ENCODE results near the gene TAOK1. TPM values are rescaled to one million over a fixed set of nuclear protein-coding genes. Genes with fewer than 3 reads are reported as not detected.

The TAOK1 gene
- polyA plus RNA-seq, 4 donors, result 43.9 to 48.7 (median 48.1) TPM

DNA sequence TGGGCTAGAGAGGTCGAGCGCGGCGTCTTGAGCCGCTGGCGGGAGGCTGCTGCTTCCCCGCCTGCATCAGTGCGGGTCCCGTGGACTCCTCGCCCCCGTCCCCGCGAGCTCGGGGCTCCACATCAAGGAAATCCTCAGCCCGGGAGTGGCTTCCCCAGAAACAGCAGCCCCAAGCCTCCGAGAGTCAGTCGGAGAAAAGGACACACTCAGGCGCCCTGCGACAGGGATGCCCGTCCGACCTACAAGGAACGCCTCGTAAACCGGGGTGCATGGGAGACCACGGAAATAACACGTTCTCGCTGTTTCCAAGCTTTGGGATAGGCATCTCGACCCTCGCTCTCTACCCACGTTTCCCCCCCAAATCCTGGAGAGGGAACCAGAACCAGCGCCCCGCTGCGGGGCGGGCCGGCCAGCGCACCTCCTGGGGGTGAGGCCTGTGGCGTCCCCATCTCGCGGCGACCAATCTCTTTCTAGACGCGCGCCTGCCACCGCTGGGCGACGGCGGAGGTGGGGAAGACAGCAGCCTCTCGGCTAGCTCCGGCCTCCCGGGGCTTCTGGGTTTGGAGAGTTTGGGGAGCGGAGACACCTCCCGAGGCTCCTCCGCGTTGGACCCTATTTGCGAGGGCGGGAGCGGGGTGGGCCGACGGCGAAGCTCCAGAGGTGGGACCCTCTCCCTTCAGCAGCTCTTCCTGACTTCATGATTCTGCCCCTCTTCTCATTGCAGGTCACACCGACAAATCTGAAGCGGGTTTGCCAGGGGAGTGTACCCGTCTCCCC lies 177.6 kb downstream of the TAOK1 start:
- DNase-seq (ENCODE audit: low read depth in 4 of 4, low spot score in 3 of 4), result peak in 1 of 4 donors; percentile 37

GRCh38 chr17:29568331-29569244 lies 178.4 kb downstream of the TAOK1 start, which contains the start of gene TP53I13:
Gene TP53I13, plus strand, starts transcription at chr17:29568701. Its CDS starts 58 bp downstream, at chr17:29568759.
- DNase-seq (ENCODE audit: low read depth in 4 of 4, low spot score in 3 of 4), result peak in 2 of 4 donors; percentile 67 to 73

- DNase-seq (ENCODE audit: low read depth in 4 of 4, low spot score in 3 of 4), result no peak
These were observed 179.2 kb downstream of the TAOK1 start for GRCh38 chr17:29569245-29569950.

GRCh38 chr17:29570521-29570920 lies 180.4 kb downstream of the TAOK1 start:
- DNase-seq (ENCODE audit: low read depth in 4 of 4, low spot score in 3 of 4), result no peak

DNA sequence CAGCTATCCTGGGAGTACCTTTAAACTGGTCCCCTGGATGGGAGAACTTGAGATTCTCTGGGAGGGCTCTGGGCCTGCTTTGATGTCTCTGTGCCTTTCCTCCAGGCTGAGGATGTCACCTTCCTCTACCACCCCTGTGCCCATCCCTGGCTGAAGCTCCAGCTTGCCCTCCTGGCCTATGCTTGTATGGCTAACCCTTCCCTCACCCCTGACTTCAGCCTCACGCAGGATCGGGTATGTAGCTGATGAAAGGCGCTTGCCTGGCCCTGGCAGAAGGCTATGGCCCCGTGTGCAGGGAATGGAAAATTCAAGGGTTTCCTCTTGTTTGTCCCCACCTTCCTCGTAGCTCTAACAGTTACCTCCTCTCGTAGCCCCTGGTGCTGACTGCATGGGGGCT lies 181.3 kb downstream of the TAOK1 start:
- DNase-seq (ENCODE audit: low read depth in 4 of 4, low spot score in 3 of 4), result no peak

DNA sequence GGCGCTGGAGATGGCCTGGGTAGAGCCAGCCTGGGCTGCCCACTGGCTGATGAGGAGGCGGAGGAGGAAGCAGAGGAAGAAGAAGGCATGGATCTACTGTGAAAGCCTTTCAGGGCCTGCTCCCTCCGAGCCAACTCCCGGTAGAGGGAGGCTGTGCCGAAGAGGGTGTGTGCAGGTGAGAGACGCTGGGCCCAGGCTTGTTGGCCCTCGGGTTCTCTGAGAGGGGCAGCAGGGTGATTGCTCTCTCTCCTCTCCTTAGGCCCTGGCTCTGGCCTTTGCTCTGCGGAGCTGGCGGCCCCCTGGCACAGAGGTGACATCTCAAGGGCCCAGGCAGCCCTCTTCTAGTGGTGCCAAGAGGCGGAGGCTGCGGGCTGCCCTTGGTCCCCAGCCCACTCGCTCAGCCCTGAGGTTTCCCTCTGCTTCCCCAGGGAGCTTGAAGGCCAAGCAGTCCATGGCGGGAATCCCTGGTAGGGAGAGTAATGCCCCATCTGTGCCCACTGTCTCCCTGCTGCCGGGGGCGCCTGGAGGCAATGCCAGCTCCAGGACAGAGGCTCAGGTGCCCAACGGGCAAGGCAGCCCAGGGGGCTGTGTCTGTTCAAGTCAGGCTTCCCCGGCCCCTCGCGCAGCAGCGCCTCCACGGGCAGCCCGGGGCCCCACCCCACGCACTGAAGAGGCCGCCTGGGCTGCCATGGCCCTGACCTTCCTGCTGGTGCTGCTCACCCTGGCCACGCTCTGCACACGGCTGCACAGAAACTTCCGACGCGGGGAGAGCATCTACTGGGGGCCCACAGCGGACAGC lies 181.9 kb downstream of the TAOK1 start:
- DNase-seq (ENCODE audit: low read depth in 4 of 4, low spot score in 3 of 4), result no peak

GRCh38 chr17:29572691-29573557 lies 182.8 kb downstream of the TAOK1 start:
- peak in 1 of 4 donors; percentile 45 for DNase-seq (ENCODE audit: low read depth in 4 of 4, low spot score in 3 of 4)

DNA sequence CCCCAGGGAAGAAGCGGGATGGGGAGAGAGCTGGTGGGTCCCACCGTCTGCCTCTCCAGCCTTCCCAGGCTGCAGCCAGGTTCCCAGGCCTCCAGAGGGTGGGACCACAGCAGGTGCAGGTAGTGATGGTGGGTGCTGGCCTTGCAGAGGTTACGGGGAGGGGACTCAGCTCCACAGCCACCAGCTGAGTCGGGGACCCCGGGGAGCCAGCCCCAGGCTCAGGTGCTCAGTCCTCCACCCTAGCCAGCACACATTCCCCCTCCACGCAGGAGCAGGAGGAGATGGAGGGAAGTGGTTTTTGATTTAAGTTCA lies 183.4 kb downstream of the TAOK1 start:
- DNase-seq (ENCODE audit: low read depth in 4 of 4, low spot score in 3 of 4), result no peak

DNA sequence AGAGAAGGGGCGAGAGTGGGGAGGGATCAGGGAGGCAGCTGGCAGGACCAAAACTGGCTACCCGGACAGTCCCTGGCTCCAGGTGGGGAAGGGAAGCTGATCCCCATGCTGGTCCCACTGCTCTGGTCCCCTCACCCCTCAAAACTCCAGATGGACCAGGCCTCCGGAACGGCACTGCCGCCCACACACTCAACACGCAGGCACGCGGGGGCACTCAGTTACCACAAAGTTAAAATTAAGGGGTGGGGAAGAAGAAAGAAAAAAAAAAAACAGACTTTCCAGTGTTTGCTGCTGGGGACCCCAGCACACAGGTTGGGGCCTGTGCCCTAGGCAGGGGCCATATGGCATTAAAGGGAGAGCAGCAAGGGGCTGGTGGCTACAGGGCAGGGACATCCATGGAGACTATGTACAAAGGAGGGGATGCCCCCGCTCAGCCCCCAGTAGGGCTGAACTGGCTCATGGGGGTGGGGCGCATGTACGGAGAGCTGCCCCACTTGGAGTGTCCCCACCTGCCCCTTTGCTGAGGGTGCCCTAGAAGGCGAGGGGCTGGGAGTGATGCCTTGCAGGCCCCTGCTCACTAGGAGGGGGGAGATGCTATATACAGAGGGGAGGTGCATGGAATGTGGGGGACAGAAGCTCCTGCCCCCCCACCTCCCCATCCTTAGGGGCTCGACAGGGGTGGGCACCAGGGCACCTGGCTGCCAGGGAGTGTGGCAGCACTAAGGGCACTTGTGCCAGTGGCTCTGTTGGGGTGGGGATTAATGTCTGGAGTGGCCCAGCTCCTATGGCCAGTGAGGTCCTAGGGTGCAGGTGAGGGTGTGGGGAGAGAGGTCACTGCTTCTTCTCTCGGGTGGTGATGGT lies 183.9 kb downstream of the TAOK1 start:
- DNase-seq (ENCODE audit: low read depth in 4 of 4, low spot score in 3 of 4), result no peak

DNA sequence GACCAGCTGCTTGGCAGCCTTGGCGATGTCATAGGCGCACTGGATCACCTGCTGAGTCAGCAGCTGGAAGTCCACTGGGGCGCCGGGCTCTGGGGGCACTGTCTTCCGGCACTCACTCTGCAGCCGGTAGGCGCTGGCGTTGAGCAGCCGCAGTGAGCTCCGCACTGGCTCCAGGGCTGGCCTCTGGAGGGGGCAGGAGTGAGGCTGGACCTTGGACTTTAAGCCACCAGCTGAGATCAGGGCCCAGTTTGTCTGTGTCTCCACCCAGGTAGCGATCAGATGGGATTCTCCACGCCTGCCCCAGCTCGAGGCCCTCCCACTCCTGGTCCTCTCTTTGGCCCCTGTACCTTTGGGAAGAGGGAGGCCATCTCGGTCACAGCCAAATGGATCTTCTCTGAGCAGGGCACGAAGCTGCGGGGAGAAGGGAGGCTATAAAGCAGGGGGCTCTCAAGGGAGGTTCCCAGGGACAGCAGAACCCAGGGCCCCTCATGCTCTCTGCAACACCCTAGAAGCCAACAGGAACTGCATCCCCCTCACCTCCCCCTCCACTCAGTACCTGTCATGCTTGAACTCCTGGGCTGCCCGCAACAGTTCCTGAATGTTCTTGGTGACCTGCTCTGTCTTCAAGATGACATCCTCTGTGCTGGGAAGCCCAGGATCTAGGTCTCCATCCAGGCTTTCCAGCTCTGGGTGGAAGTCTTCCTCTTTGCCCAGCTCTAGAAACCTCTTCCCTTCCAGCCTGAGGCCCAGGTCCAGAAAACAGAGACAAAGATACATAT lies 184.8 kb downstream of the TAOK1 start:
- no peak for DNase-seq (ENCODE audit: low read depth in 4 of 4, low spot score in 3 of 4)

- no peak for DNase-seq (ENCODE audit: low read depth in 4 of 4, low spot score in 3 of 4)
These were observed 185.5 kb downstream of the TAOK1 start for GRCh38 chr17:29575511-29576213.

DNA sequence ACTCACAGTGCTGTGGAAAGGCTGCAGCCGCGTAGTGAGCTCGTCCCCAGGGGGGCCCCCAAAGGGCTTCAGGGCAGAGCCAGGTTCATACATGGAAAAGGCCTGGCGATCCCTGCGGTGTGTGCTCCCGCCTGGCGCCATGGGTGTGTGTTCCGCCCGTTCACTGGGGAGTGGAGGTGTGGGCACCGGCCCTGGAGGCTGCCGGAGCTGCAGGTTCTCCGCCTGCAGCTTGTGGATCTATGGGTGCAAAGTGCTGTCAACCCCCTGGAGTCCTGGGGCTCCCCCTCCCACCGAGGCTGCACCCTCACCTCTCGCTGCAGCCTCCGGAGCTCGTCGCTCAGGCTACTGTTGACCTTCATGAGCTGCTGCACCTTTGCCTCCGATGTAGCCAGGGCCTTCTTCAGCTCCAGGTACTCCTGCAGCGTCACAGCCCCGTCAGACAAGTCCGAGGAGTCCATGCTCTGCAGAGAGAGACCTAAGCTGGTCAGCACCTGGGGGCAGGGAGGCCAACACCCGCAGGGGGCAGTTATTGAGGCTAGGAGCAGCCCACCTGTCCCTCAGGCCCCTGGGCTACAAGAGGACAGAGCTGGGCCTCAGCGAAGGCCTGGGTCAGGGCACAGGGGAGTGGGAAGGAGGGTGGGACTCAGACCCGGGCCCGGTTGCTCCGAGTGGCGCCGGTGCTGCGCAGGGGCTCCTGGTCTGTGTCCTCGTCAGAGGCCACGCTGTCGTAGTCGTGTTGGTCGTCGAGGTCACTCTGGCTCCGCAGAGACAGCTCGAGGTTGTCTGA lies 186.2 kb downstream of the TAOK1 start:
- no peak for DNase-seq (ENCODE audit: low read depth in 4 of 4, low spot score in 3 of 4)

- no peak for DNase-seq (ENCODE audit: low read depth in 4 of 4, low spot score in 3 of 4)
These were observed 186.8 kb downstream of the TAOK1 start for GRCh38 chr17:29577001-29577370.

- DNase-seq (ENCODE audit: low read depth in 4 of 4, low spot score in 3 of 4), result no peak
These were observed 187.4 kb downstream of the TAOK1 start for GRCh38 chr17:29577385-29578211.

Data from right renal pelvis (tissue), 4 donors.